Measurements from ENCODE around the gene FBXL3.
A peak's percentile ranks its signal among the peaks of the same experiment; 100 is the strongest.
"Not testable (repeated sequence)": the region's sequence is repeated elsewhere in the genome, so short reads cannot be mapped to it uniquely, and the experiment has no call there.

FBXL3 gene

GRCh38 chr13:77026255-77026860 is 601 bp downstream of the FBXL3 start:
- peak; percentile 36 for DNase-seq (ENCODE audit: low read depth)

GRCh38 chr13:77022341-77022740 is 4.6 kb downstream of the FBXL3 start:
- no peak for DNase-seq (ENCODE audit: low read depth)

GRCh38 chr13:77019756-77020155 is 7.2 kb downstream of the FBXL3 start:
- no peak for DNase-seq (ENCODE audit: low read depth)

- DNase-seq (ENCODE audit: low read depth) = no peak
These were observed 9.9 kb downstream of the FBXL3 start for GRCh38 chr13:77016888-77017623.

GRCh38 chr13:77016251-77016812 is 10.6 kb downstream of the FBXL3 start:
- no peak for DNase-seq (ENCODE audit: low read depth)

- no peak for DNase-seq (ENCODE audit: low read depth)
These were observed 11.9 kb downstream of the FBXL3 start for GRCh38 chr13:77014906-77015685.

GRCh38 chr13:77013853-77014542 is 13.0 kb downstream of the FBXL3 start:
- no peak for DNase-seq (ENCODE audit: low read depth)

GRCh38 chr13:77009719-77010118 is 17.2 kb downstream of the FBXL3 start:
- DNase-seq (ENCODE audit: low read depth) = not testable (repeated sequence)

- DNase-seq (ENCODE audit: low read depth) = no peak
These were observed 17.9 kb downstream of the FBXL3 start for GRCh38 chr13:77009011-77009410.

GRCh38 chr13:77008337-77008736 is 18.6 kb downstream of the FBXL3 start:
- not testable (repeated sequence) for DNase-seq (ENCODE audit: low read depth)

GRCh38 chr13:77002590-77003190 is 24.3 kb downstream of the FBXL3 start:
- no peak for DNase-seq (ENCODE audit: low read depth)

GRCh38 chr13:77001963-77002587 is 24.9 kb downstream of the FBXL3 start:
- DNase-seq (ENCODE audit: low read depth) = no peak

- no peak for DNase-seq (ENCODE audit: low read depth)
These were observed 25.4 kb downstream of the FBXL3 start for GRCh38 chr13:77001540-77001939.

GRCh38 chr13:77000475-77000874 is 26.5 kb downstream of the FBXL3 start:
- no peak for DNase-seq (ENCODE audit: low read depth)

GRCh38 chr13:76994281-76994680 is 32.7 kb downstream of the FBXL3 start:
- no peak for DNase-seq (ENCODE audit: low read depth)

- no peak for DNase-seq (ENCODE audit: low read depth)
These were observed 33.5 kb downstream of the FBXL3 start for GRCh38 chr13:76993473-76993872.

- no peak for DNase-seq (ENCODE audit: low read depth)
These were observed 33.9 kb downstream of the FBXL3 start for GRCh38 chr13:76993021-76993420.

GRCh38 chr13:76992548-76993001 is 34.4 kb downstream of the FBXL3 start:
- DNase-seq (ENCODE audit: low read depth) = no peak

- DNase-seq (ENCODE audit: low read depth) = peak; percentile 90
These were observed 35.0 kb downstream of the FBXL3 start, which contains the start of gene CLN5 for GRCh38 chr13:76991796-76992547. CLN5 (plus strand) TSS chr13:76992081; CDS start chr13:76992099, 18 bp downstream.

GRCh38 chr13:76991432-76991795 is 35.5 kb downstream of the FBXL3 start:
- DNase-seq (ENCODE audit: low read depth) = peak; percentile 39

All from stimulated activated CD8-positive, alpha-beta memory T cell treated with anti-CD3 and anti-CD28 coated beads, Interleukin-15, amount 100 ng/mL, for 24 hours (primary cell).